Measurements from ENCODE around the gene CILP.

Gene CILP

GRCh38 chr15:65174509-65174908 is 36.8 kb downstream of the CILP start:
- TF ChIP-seq TAF1 (IDR thresholded peaks at IDR 0.05; ENCODE audit: low read depth, low read length) (no peak), POU2F2 (IDR thresholded peaks at IDR 0.05; ENCODE audit: low read depth, low read length) (no peak), POLR2A (IDR thresholded peaks at IDR 0.05; ENCODE audit: low read depth, low read length) (no peak), PAX5 (IDR thresholded peaks at IDR 0.05; ENCODE audit: insufficient read depth, low read length, severe bottlenecking) (no peak), SPI1 (IDR thresholded peaks at IDR 0.05; ENCODE audit: low read depth, low read length) (no peak), POLR2AphosphoS5 (IDR thresholded peaks at IDR 0.05; ENCODE audit: low read depth, low read length) (no peak)
- DNase-seq (ENCODE audit: insufficient read length, low spot score) (no peak), FAIRE-seq (no peak)

GRCh38 chr15:65172531-65172930 is 38.7 kb downstream of the CILP start:
- no peak for TF ChIP-seq POLR2A (IDR thresholded peaks at IDR 0.05; ENCODE audit: low read depth, low read length)
- TF ChIP-seq PAX5 (IDR thresholded peaks at IDR 0.05; ENCODE audit: insufficient read depth, low read length, severe bottlenecking), result no peak
- TF ChIP-seq POU2F2 (IDR thresholded peaks at IDR 0.05; ENCODE audit: low read depth, low read length), result no peak
- TF ChIP-seq POLR2AphosphoS5 (IDR thresholded peaks at IDR 0.05; ENCODE audit: low read depth, low read length), result no peak
- FAIRE-seq, result no peak
- no peak for DNase-seq (ENCODE audit: insufficient read length, low spot score)

- FAIRE-seq, result no peak
- TF ChIP-seq PAX5 (IDR thresholded peaks at IDR 0.05; ENCODE audit: insufficient read depth, low read length, severe bottlenecking) (no peak), SPI1 (IDR thresholded peaks at IDR 0.05; ENCODE audit: low read depth, low read length) (no peak), POLR2A (IDR thresholded peaks at IDR 0.05; ENCODE audit: low read depth, low read length) (no peak), TAF1 (IDR thresholded peaks at IDR 0.05; ENCODE audit: low read depth, low read length) (no peak), POU2F2 (IDR thresholded peaks at IDR 0.05; ENCODE audit: low read depth, low read length) (no peak), POLR2AphosphoS5 (IDR thresholded peaks at IDR 0.05; ENCODE audit: low read depth, low read length) (no peak)
- DNase-seq (ENCODE audit: insufficient read length, low spot score), result no peak
Measured at GRCh38 chr15:65171428-65171827, 39.8 kb downstream of the CILP start.

- no peak for FAIRE-seq
- no peak for TF ChIP-seq POU2F2 (IDR thresholded peaks at IDR 0.05; ENCODE audit: low read depth, low read length)
- no peak for TF ChIP-seq SPI1 (IDR thresholded peaks at IDR 0.05; ENCODE audit: low read depth, low read length)
- TF ChIP-seq PAX5 (IDR thresholded peaks at IDR 0.05; ENCODE audit: insufficient read depth, low read length, severe bottlenecking), result no peak
- no peak for TF ChIP-seq TAF1 (IDR thresholded peaks at IDR 0.05; ENCODE audit: low read depth, low read length)
- no peak for TF ChIP-seq POLR2AphosphoS5 (IDR thresholded peaks at IDR 0.05; ENCODE audit: low read depth, low read length)
- TF ChIP-seq POLR2A (IDR thresholded peaks at IDR 0.05; ENCODE audit: low read depth, low read length), result no peak
- DNase-seq (ENCODE audit: insufficient read length, low spot score), result no peak
Measured at GRCh38 chr15:65165875-65166274, 45.4 kb downstream of the CILP start.

- DNase-seq (ENCODE audit: insufficient read length, low spot score) (no peak), FAIRE-seq (no peak)
- TF ChIP-seq PAX5 (IDR thresholded peaks at IDR 0.05; ENCODE audit: insufficient read depth, low read length, severe bottlenecking) (no peak), SPI1 (IDR thresholded peaks at IDR 0.05; ENCODE audit: low read depth, low read length) (no peak), POLR2AphosphoS5 (IDR thresholded peaks at IDR 0.05; ENCODE audit: low read depth, low read length) (no peak), POLR2A (IDR thresholded peaks at IDR 0.05; ENCODE audit: low read depth, low read length) (no peak), TAF1 (IDR thresholded peaks at IDR 0.05; ENCODE audit: low read depth, low read length) (no peak), POU2F2 (IDR thresholded peaks at IDR 0.05; ENCODE audit: low read depth, low read length) (no peak)
Measured at GRCh38 chr15:65164139-65164538, 47.1 kb downstream of the CILP start.

GRCh38 chr15:65163041-65163440 is 48.2 kb downstream of the CILP start:
- FAIRE-seq, result no peak
- no peak for DNase-seq (ENCODE audit: insufficient read length, low spot score)
- TF ChIP-seq TAF1 (IDR thresholded peaks at IDR 0.05; ENCODE audit: low read depth, low read length), result no peak
- no peak for TF ChIP-seq PAX5 (IDR thresholded peaks at IDR 0.05; ENCODE audit: insufficient read depth, low read length, severe bottlenecking)
- TF ChIP-seq SPI1 (IDR thresholded peaks at IDR 0.05; ENCODE audit: low read depth, low read length), result no peak

- DNase-seq (ENCODE audit: insufficient read length, low spot score) (no peak), FAIRE-seq (no peak)
- TF ChIP-seq SPI1 (IDR thresholded peaks at IDR 0.05; ENCODE audit: low read depth, low read length) (no peak), POU2F2 (IDR thresholded peaks at IDR 0.05; ENCODE audit: low read depth, low read length) (no peak), PAX5 (IDR thresholded peaks at IDR 0.05; ENCODE audit: insufficient read depth, low read length, severe bottlenecking) (no peak), POLR2A (IDR thresholded peaks at IDR 0.05; ENCODE audit: low read depth, low read length) (no peak), TAF1 (IDR thresholded peaks at IDR 0.05; ENCODE audit: low read depth, low read length) (no peak), POLR2AphosphoS5 (IDR thresholded peaks at IDR 0.05; ENCODE audit: low read depth, low read length) (no peak)
Measured at GRCh38 chr15:65156692-65157091, 54.6 kb downstream of the CILP start.

- FAIRE-seq (no peak), DNase-seq (ENCODE audit: insufficient read length, low spot score) (no peak)
- TF ChIP-seq TAF1 (IDR thresholded peaks at IDR 0.05; ENCODE audit: low read depth, low read length), result no peak
- TF ChIP-seq PAX5 (IDR thresholded peaks at IDR 0.05; ENCODE audit: insufficient read depth, low read length, severe bottlenecking), result no peak
- TF ChIP-seq SPI1 (IDR thresholded peaks at IDR 0.05; ENCODE audit: low read depth, low read length), result no peak
- no peak for TF ChIP-seq POLR2AphosphoS5 (IDR thresholded peaks at IDR 0.05; ENCODE audit: low read depth, low read length)
- no peak for TF ChIP-seq POLR2A (IDR thresholded peaks at IDR 0.05; ENCODE audit: low read depth, low read length)
- TF ChIP-seq POU2F2 (IDR thresholded peaks at IDR 0.05; ENCODE audit: low read depth, low read length), result no peak
Measured at GRCh38 chr15:65154720-65155119, 56.6 kb downstream of the CILP start.

GRCh38 chr15:65147902-65148301 is 63.4 kb downstream of the CILP start:
- DNase-seq (ENCODE audit: insufficient read length, low spot score) (no peak), FAIRE-seq (no peak)
- TF ChIP-seq SPI1 (IDR thresholded peaks at IDR 0.05; ENCODE audit: low read depth, low read length), result no peak
- TF ChIP-seq POLR2A (IDR thresholded peaks at IDR 0.05; ENCODE audit: low read depth, low read length), result no peak
- no peak for TF ChIP-seq POLR2AphosphoS5 (IDR thresholded peaks at IDR 0.05; ENCODE audit: low read depth, low read length)
- no peak for TF ChIP-seq TAF1 (IDR thresholded peaks at IDR 0.05; ENCODE audit: low read depth, low read length)
- TF ChIP-seq POU2F2 (IDR thresholded peaks at IDR 0.05; ENCODE audit: low read depth, low read length), result no peak
- TF ChIP-seq PAX5 (IDR thresholded peaks at IDR 0.05; ENCODE audit: insufficient read depth, low read length, severe bottlenecking), result no peak

GRCh38 chr15:65146438-65146837 is 64.8 kb downstream of the CILP start:
- TF ChIP-seq POU2F2 (IDR thresholded peaks at IDR 0.05; ENCODE audit: low read depth, low read length), result no peak
- TF ChIP-seq POLR2AphosphoS5 (IDR thresholded peaks at IDR 0.05; ENCODE audit: low read depth, low read length), result no peak
- no peak for TF ChIP-seq SPI1 (IDR thresholded peaks at IDR 0.05; ENCODE audit: low read depth, low read length)
- TF ChIP-seq TAF1 (IDR thresholded peaks at IDR 0.05; ENCODE audit: low read depth, low read length), result no peak
- no peak for TF ChIP-seq POLR2A (IDR thresholded peaks at IDR 0.05; ENCODE audit: low read depth, low read length)
- no peak for TF ChIP-seq PAX5 (IDR thresholded peaks at IDR 0.05; ENCODE audit: insufficient read depth, low read length, severe bottlenecking)
- DNase-seq (ENCODE audit: insufficient read length, low spot score) (no peak), FAIRE-seq (no peak)
